CD14-positive monocyte (primary cell): ENCODE results near the gene MYO15B. TPM values are rescaled to one million over a fixed set of nuclear protein-coding genes. Genes with fewer than 3 reads are reported as not detected.

ENCODE experiments used
- DNase-seq, 3 donors: peaks; one replicate each; pipeline ENCODE4 v3.0.0-alpha.2; 2011 to 2022
- H2AFZ ChIP-seq: 2 replicates; pipeline ENCODE4 v1.6.0; 2012; ENCODE audit warnings: mild to moderate bottlenecking, low read depth, low read length, inconsistent platforms; ENCODE audit not compliant: insufficient read depth, poor library complexity, severe bottlenecking
- H3K27ac ChIP-seq, 2 donors: 1 replicate in 1 of 2; 2 replicates in 1 of 2; pipeline ENCODE4 v1.5.1; 2012 to 2013; ENCODE audit warnings: low read length in 2 of 2, control low read depth in 1 of 2, inconsistent platforms in 1 of 2, low read depth in 1 of 2, mild to moderate bottlenecking in 1 of 2
- H3K27me3 ChIP-seq, 2 donors: one replicate each; pipeline versions ENCODE4 v1.6.0 to v1.6.1; 2011 to 2013; ENCODE audit warnings: low read length in 2 of 2; ENCODE audit not compliant: control insufficient read depth in 2 of 2, insufficient read depth in 2 of 2
- H3K36me3 ChIP-seq, 2 donors: replicated peaks in 1 of 2; 1 replicate in 1 of 2; 2 replicates in 1 of 2; pipeline versions ENCODE4 v1.5.1 to v1.6.1; 2012 to 2013; ENCODE audit warnings: low read length in 2 of 2, control low read depth in 1 of 2, inconsistent platforms in 1 of 2, mild to moderate bottlenecking in 1 of 2; ENCODE audit not compliant: insufficient read depth in 2 of 2, control insufficient read depth in 1 of 2
- H3K4me1 ChIP-seq, 2 donors: 1 replicate in 1 of 2; 2 replicates in 1 of 2; pipeline versions ENCODE4 v1.5.1 to v1.6.1; 2012 to 2013; ENCODE audit warnings: low read length in 2 of 2, control low read depth in 1 of 2, inconsistent platforms in 1 of 2, mild to moderate bottlenecking in 1 of 2, moderate library complexity in 1 of 2; ENCODE audit not compliant: insufficient read depth in 2 of 2, control insufficient read depth in 1 of 2
- H3K4me2 ChIP-seq: replicated peaks from 2 replicates; pipeline ENCODE3; 2012; ENCODE audit warnings: low read length, moderate library complexity, mild to moderate bottlenecking; ENCODE audit not compliant: poor library complexity, severe bottlenecking; ENCODE audit errors: extremely low read depth
- H3K4me3 ChIP-seq, 3 experiments: fragments of 200-600 bp in 1 of 3; sonication (generic) in 1 of 3; replicated peaks in 1 of 3; 1 replicate in 2 of 3; 2 replicates in 1 of 3; pipeline ENCODE4 v1.5.1; 2011 to 2013; ENCODE audit warnings: low read length in 3 of 3, mild to moderate bottlenecking in 3 of 3, control low read depth in 2 of 3, low read depth in 2 of 3, inconsistent platforms in 1 of 3, moderate library complexity in 1 of 3
- H3K79me2 ChIP-seq: 2 replicates; pipeline ENCODE4 v1.6.0; 2012; ENCODE audit warnings: mild to moderate bottlenecking, control low read depth, inconsistent platforms, low read length, moderate library complexity; ENCODE audit not compliant: insufficient read depth
- H3K9ac ChIP-seq: 2 replicates; pipeline ENCODE4 v1.6.0; 2017; ENCODE audit warnings: low read length, mild to moderate bottlenecking; ENCODE audit not compliant: insufficient read depth, poor library complexity, severe bottlenecking
- H3K9me3 ChIP-seq, 2 donors: replicated peaks in 1 of 2; 1 replicate in 1 of 2; 2 replicates in 1 of 2; pipeline versions ENCODE4 v1.5.1 to v1.6.1; 2012 to 2013; ENCODE audit warnings: low read length in 2 of 2, control low read depth in 1 of 2; ENCODE audit not compliant: control insufficient read depth in 1 of 2, insufficient read depth in 1 of 2
- H4K20me1 ChIP-seq: 2 replicates; pipeline ENCODE4 v1.6.0; 2012; ENCODE audit warnings: mild to moderate bottlenecking, low read length, control low read depth, moderate library complexity; ENCODE audit not compliant: insufficient read depth
- H3K27ac Mint-ChIP-seq, 7 donors: one replicate each; pipeline ENCODE4 v1.8.0; 2020; ENCODE audit warnings: mild to moderate bottlenecking in 7 of 7, mixed read lengths in 7 of 7, moderate library complexity in 6 of 7, inconsistent platforms in 2 of 7
- H3K27me3 Mint-ChIP-seq, 3 donors: one replicate each; pipeline ENCODE4 v1.8.0; 2021 to 2022; ENCODE audit warnings: low read depth in 3 of 3, mild to moderate bottlenecking in 3 of 3, mixed read lengths in 3 of 3, moderate library complexity in 3 of 3, inconsistent platforms in 1 of 3
- H3K36me3 Mint-ChIP-seq, 2 donors: one replicate each; pipeline ENCODE4 v1.8.0; 2020; ENCODE audit warnings: mixed read lengths in 2 of 2, inconsistent platforms in 1 of 2, mild to moderate bottlenecking in 1 of 2
- H3K4me1 Mint-ChIP-seq: one replicate; pipeline ENCODE4 v1.8.0; 2020; ENCODE audit warnings: mild to moderate bottlenecking, mixed read lengths
- H3K4me3 Mint-ChIP-seq, 2 donors: one replicate each; pipeline ENCODE4 v1.8.0; 2020; ENCODE audit warnings: mild to moderate bottlenecking in 2 of 2, mixed read lengths in 2 of 2, moderate library complexity in 1 of 2
- H3K9me3 Mint-ChIP-seq, 7 donors: one replicate each; pipeline ENCODE4 v1.8.0; 2020 to 2022; ENCODE audit warnings: mixed read lengths in 7 of 7, mild to moderate bottlenecking in 6 of 7, moderate library complexity in 6 of 7, inconsistent platforms in 2 of 7
- WGBS: methylation state at CpG from one replicate; pipeline ENCODE4 v1.1.5; 2013; ENCODE audit warnings: missing lambda C conversion rate; ENCODE audit not compliant: insufficient coverage; 5-methylcytosine and 5-hydroxymethylcytosine counted together
- intact Hi-C, 2 donors: fragments of 100-400 bp; cut with micrococcal nuclease; formaldehyde crosslinking; loops; one replicate each; pipeline versions ENCODE4 v1.15.0 to v1.15.1; 2023
- polyA plus RNA-seq, 3 donors: library from polyadenylated mRNA; depleted of rRNA in 1 of 3; unstranded in 2 of 3; stranded (reverse) in 1 of 3; fragments of 300-500 nt in 2 of 3; fragments of >200 nt in 1 of 3; fragmentation: Illumina TruSeq in 2 of 3; gene quantifications; 1 replicate in 2 of 3; 2 replicates in 1 of 3; pipeline ENCODE4 v1.2.3, GENCODE V29; 2012 to 2021
- TF ChIP-seq, protein P1 (sequence below): fragments of 200-600 bp; IDR thresholded peaks from one replicate; pipeline ENCODE4 v1.8.0; 2022; ENCODE audit warnings: antibody characterized with exemption, mild to moderate bottlenecking

MYO15B gene
- polyA plus RNA-seq, 3 donors: 0.17 to 596 (median 0.62) TPM

DNA sequence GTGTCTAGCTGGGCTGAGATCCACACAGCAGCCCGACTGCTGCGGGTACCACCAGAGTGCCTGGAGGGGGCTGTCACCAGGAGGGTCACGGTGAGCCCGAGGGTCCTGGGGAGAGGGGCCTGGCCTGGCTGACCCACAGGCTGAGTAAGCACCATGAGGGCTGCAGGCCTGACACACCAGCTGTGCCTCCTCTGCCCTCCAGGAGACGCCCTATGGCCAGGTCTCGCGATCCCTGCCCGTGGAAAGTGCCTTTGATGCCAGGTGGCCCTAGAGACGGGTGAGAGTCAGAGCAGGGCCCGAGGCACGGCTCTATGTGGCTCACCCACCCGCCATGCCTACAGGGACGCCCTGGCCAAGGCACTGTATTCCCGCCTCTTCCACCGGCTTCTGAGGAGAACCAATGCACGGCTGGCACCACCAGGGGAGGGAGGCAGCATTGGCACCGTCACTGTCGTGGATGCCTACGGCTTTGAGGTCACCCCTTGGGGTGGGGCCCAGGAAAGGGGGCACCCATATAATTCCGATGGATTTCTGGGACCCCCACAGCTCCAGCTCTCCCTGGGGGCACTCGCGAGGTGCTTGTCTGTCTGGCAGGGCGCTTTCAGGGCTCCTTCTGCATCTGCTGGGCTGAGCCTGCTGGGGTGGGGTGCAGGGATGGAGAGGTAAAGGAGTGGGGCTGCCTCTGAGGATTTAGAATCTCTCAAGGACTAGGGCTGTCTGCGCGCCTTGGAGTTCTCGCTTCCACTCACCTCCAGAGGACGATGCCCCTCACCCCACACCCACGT, 7.1 kb downstream of the MYO15B start:
- intact Hi-C loops: no loop called here
- no peak overlapping the region for H3K4me2 ChIP-seq
- Mint-ChIP-seq H3K27me3 (no peaks in the 10 kb centered on the region), H3K4me1 (peaks cover 10% of the 10 kb centered on the region), H3K36me3 (peaks cover 5 to 43% of the 10 kb centered on the region in 2 donors), H3K4me3 (no peak overlapping the region), H3K27ac (no peak overlapping the region), H3K9me3 (no peaks in the 10 kb centered on the region)
- peaks cover 45% of the 10 kb centered on the region for H4K20me1 ChIP-seq
- H3K4me1 ChIP-seq: peaks cover 8% of the 10 kb centered on the region in 2 donors
- no peaks in the 10 kb centered on the region for H3K27me3 ChIP-seq
- TF ChIP-seq, protein P1, sequence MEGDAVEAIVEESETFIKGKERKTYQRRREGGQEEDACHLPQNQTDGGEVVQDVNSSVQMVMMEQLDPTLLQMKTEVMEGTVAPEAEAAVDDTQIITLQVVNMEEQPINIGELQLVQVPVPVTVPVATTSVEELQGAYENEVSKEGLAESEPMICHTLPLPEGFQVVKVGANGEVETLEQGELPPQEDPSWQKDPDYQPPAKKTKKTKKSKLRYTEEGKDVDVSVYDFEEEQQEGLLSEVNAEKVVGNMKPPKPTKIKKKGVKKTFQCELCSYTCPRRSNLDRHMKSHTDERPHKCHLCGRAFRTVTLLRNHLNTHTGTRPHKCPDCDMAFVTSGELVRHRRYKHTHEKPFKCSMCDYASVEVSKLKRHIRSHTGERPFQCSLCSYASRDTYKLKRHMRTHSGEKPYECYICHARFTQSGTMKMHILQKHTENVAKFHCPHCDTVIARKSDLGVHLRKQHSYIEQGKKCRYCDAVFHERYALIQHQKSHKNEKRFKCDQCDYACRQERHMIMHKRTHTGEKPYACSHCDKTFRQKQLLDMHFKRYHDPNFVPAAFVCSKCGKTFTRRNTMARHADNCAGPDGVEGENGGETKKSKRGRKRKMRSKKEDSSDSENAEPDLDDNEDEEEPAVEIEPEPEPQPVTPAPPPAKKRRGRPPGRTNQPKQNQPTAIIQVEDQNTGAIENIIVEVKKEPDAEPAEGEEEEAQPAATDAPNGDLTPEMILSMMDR: no peak
- no peaks in the 10 kb centered on the region for H3K9me3 ChIP-seq
- no peak overlapping the region for H3K9ac ChIP-seq
- DNase-seq: no peak
- H3K4me3 ChIP-seq: no peak overlapping the region
- peaks cover 14 to 41% of the 10 kb centered on the region in 2 donors for H3K36me3 ChIP-seq
- WGBS: 93% methylated on average over 26 of the region's 28 CpGs
- peaks cover 20% of the 10 kb centered on the region for H3K79me2 ChIP-seq
- no peak overlapping the region for H3K27ac ChIP-seq
- H2AFZ ChIP-seq: no peak overlapping the region

DNA sequence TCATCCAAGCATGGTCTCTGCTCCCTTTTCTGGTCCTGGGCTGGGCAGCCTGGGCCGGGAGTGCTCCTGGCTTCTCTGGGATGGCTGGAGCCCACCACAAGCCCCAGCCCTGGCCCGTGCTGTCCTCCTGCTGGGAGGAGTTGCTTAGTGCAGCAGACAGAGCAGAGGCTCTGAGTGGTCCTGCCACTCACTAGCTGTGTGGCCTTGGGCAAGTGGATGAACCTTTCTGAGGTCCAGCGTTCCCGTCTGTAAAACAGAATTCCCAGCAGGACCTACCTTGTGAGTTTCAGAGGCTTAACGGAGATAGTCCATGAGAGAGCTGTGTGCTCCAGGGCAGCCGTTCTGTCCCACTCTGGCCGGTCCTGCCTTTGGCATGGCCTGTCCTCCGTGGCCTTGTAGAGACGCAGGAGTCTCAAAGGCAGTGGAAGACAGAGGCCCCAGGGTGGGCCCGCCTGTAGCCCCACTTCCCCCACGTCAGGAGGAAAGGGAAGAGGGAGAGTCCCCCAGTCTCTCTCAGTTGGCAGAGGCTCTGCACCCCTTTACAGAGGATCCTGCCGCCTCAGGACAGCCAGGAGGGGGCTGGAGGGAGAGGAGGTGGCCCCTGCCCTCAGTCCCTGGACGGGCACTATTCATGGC, 7.8 kb downstream of the MYO15B start:
- Histone ChIP-seq H2AFZ (no peak overlapping the region), H3K4me1 (peaks cover under 1 to 1% of the 10 kb centered on the region in 2 donors), H3K27ac (no peak overlapping the region), H3K9me3 (no peaks in the 10 kb centered on the region), H3K9ac (no peak overlapping the region), H3K4me3 (no peak overlapping the region), H3K79me2 (peaks cover 13% of the 10 kb centered on the region), H3K36me3 (peaks cover 14 to 38% of the 10 kb centered on the region in 2 donors), H4K20me1 (peaks cover 38% of the 10 kb centered on the region), H3K4me2 (no peak overlapping the region), H3K27me3 (no peaks in the 10 kb centered on the region)
- H3K36me3 Mint-ChIP-seq: peaks cover 5 to 43% of the 10 kb centered on the region in 2 donors
- over 99% methylated on average over 10 of the region's 13 CpGs for WGBS
- TF ChIP-seq, protein P1: no peak
- H3K9me3 Mint-ChIP-seq: no peaks in the 10 kb centered on the region
- no peak for DNase-seq
- H3K4me1 Mint-ChIP-seq: peaks cover 6% of the 10 kb centered on the region
- no peak overlapping the region for H3K4me3 Mint-ChIP-seq
- no peak overlapping the region for H3K27ac Mint-ChIP-seq
- H3K27me3 Mint-ChIP-seq: no peaks in the 10 kb centered on the region
- intact Hi-C loops: no loop called here
